K562 (cell line): ENCODE measurements around the gene SAP25. TPM values are rescaled to one million over a fixed set of nuclear protein-coding genes. Genes with fewer than 3 reads are reported as not detected.

Experiments
- BMI1 ChIP-seq: fragments of 150-350 bp; IDR thresholded peaks from 2 replicates; pipeline ENCODE4 v1.6.1; 2014; ENCODE audit warnings: low read length
- CBFA2T3 ChIP-seq: fragments of 450-650 bp; IDR thresholded peaks from 2 replicates; pipeline ENCODE4 v1.6.1; 2017
- FOXA1 ChIP-seq: fragments of 450-650 bp; IDR thresholded peaks from 2 replicates; pipeline ENCODE4 v1.6.1; 2016; ENCODE audit warnings: mild to moderate bottlenecking, borderline replicate concordance
- FOXK1 ChIP-seq: sonication (generic); formaldehyde crosslinking; IDR thresholded peaks from 2 replicates; pipeline ENCODE4 v1.8.0; 2022; ENCODE audit warnings: missing genetic modification reagents, mild to moderate bottlenecking, borderline replicate concordance
- HNRNPK ChIP-seq: fragments of 200-400 bp; formaldehyde crosslinking; IDR thresholded peaks from one replicate; pipeline ENCODE4 v1.6.1; 2018; ENCODE audit warnings: mild to moderate bottlenecking, low read depth, low read length; ENCODE audit not compliant: poor library complexity, severe bottlenecking
- HNRNPLL ChIP-seq: fragments of 200-400 bp; formaldehyde crosslinking; IDR thresholded peaks from 2 replicates; pipeline ENCODE4 v1.6.1; 2017; ENCODE audit warnings: low read length, low read depth, mild to moderate bottlenecking; ENCODE audit not compliant: poor library complexity, severe bottlenecking
- ILF3 ChIP-seq: fragments of 450-650 bp; IDR thresholded peaks from 2 replicates; pipeline ENCODE4 v1.6.1; 2018; ENCODE audit warnings: antibody characterized with exemption, mild to moderate bottlenecking, moderate library complexity, borderline replicate concordance
- MYC ChIP-seq, 2 experiments: fragments of 250-450 bp in 1 of 2; sonication (Bioruptor Pico) in 1 of 2; IDR thresholded peaks; 2 replicates each; pipeline versions ENCODE4 v1.5.1 to v1.6.1; 2012 to 2021; ENCODE audit warnings: low read depth in 2 of 2, borderline replicate concordance in 1 of 2, improper control_type of control experiment in 1 of 2, low read length in 1 of 2, mild to moderate bottlenecking in 1 of 2, moderate library complexity in 1 of 2
- NFXL1 ChIP-seq: fragments of 450-650 bp; formaldehyde crosslinking; IDR thresholded peaks from 2 replicates; pipeline ENCODE4 v1.4.0; 2021; ENCODE audit warnings: mild to moderate bottlenecking
- PCBP2 ChIP-seq: fragments of 200-400 bp; formaldehyde crosslinking; IDR thresholded peaks from 2 replicates; pipeline ENCODE4 v1.6.1; 2018; ENCODE audit warnings: low read length, low read depth, mild to moderate bottlenecking, moderate library complexity; ENCODE audit not compliant: poor library complexity, severe bottlenecking
- ZNF124 ChIP-seq: sonication (generic); formaldehyde crosslinking; IDR thresholded peaks from 2 replicates; pipeline ENCODE4 v1.8.1; 2022; ENCODE audit warnings: missing genetic modification reagents
- ZNF507 ChIP-seq: conservative IDR thresholded peaks from 2 replicates; pipeline ENCODE4 v1.6.1; 2017; ENCODE audit warnings: missing genetic modification characterization, missing compliant biosample characterization
- polyA plus RNA-seq, 8 experiments: library from polyadenylated mRNA; depleted of rRNA in 4 of 8; stranded (reverse) in 5 of 8; unstranded in 3 of 8; fragments of >200 nt; fragmentation: Nextera tagmentation in 2 of 8; fragmentation: Illumina TruSeq in 1 of 8; extraction: Ambion mirVana in 2 of 8; extraction: Trizol in 1 of 8; gene quantifications; 2 replicates each; pipeline versions ENCODE4 v1.2.1 to v1.2.3, GENCODE V29; 2011 to 2014; ENCODE audit warnings: inconsistent platforms in 1 of 8, missing spikeins in 1 of 8
- total RNA-seq, 7 experiments: library from RNA; depleted of rRNA in 6 of 7; stranded (reverse); fragments of >200 nt in 6 of 7; fragmentation: Illumina TruSeq in 2 of 7; extraction: Trizol in 2 of 7; gene quantifications; 2 replicates each; pipeline versions ENCODE4 v1.2.1 to v1.2.3, GENCODE V29; 2011 to 2021; ENCODE audit warnings: low replicate concordance in 1 of 7
- TF ChIP-seq, protein P1 (sequence below): fragments of 250-450 bp; sonication (Bioruptor Pico); IDR thresholded peaks from 2 replicates; pipeline ENCODE4 v1.5.0; 2021; ENCODE audit warnings: mild to moderate bottlenecking, moderate library complexity
- TF ChIP-seq, protein P2 (sequence below): fragments of 250-450 bp; sonication (Bioruptor Pico); IDR thresholded peaks from 2 replicates; pipeline ENCODE4 v1.5.1; 2021; ENCODE audit warnings: mild to moderate bottlenecking
- TF ChIP-seq, protein P3 (sequence below): IDR thresholded peaks from 3 replicates; pipeline ENCODE4 v1.6.1; 2011; ENCODE audit warnings: borderline replicate concordance, mild to moderate bottlenecking, moderate library complexity; ENCODE audit not compliant: insufficient read length; ENCODE audit errors: extremely low read depth
- TF ChIP-seq, protein P4 (sequence below), 2 experiments: fragments of 450-650 bp in 1 of 2; sonication (generic) in 1 of 2; formaldehyde crosslinking in 1 of 2; IDR thresholded peaks in 1 of 2; conservative IDR thresholded peaks in 1 of 2; 2 replicates each; pipeline versions ENCODE4 v1.6.1 to v1.8.1; 2016 to 2023; ENCODE audit warnings: mild to moderate bottlenecking in 2 of 2, moderate library complexity in 2 of 2, inconsistent platforms in 1 of 2, missing genetic modification reagents in 1 of 2

SAP25 gene
- total and polyA plus RNA-seq, 9 of the 15 experiments (the other 6 are each of a cell fraction or from before 2014, with no cell fraction given) = 0.13 to 5.3 (median 0.78) TPM; not detected in 1

DNA sequence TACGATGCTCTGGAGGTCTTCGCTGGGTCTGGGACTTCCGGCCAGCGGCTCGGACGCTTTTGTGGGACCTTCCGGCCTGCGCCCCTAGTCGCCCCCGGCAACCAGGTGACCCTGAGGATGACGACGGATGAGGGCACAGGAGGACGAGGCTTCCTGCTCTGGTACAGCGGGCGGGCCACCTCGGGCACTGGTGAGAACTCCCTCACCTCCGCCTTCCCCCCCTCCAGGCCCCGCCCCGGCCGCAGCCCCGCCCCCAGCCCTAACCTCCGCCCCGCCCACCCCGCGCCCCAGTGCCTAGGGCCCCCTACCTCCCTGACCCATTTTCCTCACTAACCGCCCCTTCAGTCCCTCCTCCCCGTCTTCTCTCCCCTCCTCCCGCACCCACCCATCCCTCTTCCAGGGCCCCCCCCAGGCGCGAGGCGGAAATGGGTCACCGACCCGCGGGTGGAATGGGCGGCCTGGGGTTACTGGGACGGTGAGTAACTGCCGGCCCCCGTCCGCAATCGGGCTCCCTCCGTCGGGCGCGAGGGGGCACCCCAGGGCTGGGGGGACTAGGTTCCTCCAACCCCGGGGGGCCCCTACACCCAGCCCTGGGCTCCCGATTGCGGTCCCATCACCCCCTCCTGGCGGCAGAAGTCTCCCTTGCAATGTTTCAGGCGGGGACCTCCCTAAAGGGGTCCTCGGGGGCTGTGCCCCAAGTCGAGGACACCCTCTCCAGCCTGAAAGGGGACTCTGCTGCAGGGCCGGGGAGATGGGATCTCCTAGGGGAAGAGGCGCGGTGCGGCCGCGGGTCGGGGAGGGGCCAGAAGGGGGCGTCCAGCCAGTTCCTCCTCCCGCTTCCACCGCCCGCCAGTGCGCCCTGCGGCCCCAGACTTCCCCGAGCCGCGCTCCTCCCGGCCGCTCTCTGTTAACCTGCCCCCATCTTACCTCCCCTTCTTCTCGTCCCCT, 30.6 kb upstream of the SAP25 start (continued):
- TF ChIP-seq, protein P1, sequence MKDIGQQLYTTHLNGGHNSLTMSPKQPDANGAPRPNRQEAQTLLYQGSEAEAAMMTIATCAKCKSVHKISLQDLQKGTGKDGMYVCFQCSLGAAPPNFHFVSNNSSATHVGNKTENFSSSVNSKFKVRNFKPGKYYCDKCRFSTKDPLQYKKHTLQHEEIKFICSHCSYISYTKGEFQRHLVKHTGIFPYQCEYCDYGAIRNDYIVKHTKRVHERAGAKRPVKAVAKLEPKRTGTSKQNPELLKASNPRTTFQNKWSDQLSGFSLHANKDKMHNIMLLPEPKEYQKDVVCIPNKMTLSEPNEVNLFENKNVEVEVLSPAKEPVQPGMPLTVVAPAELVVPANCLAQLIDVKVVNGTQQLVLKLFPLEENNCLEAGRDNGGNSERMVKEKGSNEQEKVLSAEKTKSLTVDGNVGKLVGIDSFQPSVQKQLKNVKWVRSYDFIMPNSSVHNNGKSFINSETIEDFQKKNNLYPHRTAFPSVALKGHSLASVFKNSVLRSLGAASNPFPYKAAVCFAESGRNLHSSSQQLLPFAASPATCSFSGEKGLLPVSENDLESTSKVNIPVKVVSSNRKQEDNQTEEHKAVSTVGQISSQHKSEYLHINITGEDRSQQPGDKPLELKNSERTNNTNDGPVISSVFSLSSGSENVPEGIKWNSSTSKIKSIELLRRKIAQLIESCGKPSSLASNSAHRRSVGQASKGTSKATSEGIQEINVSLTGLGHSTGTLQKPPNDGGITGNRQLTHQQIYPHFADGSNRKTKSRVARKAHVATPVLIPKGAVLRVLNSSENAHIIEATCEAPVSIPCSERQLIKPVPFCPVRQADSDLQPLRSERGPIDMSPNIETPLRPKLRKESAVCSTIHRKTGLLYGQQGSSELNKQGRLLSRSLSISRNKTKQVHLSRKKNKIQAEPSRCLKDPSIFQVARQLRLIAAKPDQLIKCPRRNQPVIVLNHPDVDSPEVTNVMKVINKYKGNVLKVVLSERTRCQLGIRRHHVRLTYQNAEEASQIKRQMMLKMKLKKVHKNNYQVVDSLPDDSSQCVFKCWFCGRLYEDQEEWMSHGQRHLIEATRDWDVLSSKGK = no peak
- TF ChIP-seq, protein P2, sequence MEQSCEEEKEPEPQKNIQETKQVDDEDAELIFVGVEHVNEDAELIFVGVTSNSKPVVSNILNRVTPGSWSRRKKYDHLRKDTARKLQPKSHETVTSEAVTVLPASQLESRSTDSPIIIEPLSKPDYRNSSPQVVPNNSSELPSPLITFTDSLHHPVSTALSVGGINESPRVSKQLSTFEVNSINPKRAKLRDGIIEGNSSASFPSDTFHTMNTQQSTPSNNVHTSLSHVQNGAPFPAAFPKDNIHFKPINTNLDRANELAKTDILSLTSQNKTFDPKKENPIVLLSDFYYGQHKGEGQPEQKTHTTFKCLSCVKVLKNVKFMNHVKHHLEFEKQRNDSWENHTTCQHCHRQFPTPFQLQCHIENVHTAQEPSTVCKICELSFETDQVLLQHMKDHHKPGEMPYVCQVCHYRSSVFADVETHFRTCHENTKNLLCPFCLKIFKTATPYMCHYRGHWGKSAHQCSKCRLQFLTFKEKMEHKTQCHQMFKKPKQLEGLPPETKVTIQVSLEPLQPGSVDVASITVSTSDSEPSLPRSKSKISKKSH (CRISPR knock-in tag) = no peak
- TF ChIP-seq, protein P3, sequence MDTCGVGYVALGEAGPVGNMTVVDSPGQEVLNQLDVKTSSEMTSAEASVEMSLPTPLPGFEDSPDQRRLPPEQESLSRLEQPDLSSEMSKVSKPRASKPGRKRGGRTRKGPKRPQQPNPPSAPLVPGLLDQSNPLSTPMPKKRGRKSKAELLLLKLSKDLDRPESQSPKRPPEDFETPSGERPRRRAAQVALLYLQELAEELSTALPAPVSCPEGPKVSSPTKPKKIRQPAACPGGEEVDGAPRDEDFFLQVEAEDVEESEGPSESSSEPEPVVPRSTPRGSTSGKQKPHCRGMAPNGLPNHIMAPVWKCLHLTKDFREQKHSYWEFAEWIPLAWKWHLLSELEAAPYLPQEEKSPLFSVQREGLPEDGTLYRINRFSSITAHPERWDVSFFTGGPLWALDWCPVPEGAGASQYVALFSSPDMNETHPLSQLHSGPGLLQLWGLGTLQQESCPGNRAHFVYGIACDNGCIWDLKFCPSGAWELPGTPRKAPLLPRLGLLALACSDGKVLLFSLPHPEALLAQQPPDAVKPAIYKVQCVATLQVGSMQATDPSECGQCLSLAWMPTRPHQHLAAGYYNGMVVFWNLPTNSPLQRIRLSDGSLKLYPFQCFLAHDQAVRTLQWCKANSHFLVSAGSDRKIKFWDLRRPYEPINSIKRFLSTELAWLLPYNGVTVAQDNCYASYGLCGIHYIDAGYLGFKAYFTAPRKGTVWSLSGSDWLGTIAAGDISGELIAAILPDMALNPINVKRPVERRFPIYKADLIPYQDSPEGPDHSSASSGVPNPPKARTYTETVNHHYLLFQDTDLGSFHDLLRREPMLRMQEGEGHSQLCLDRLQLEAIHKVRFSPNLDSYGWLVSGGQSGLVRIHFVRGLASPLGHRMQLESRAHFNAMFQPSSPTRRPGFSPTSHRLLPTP = no peak
- TF ChIP-seq FOXK1 (no peak), ZNF124 (CRISPR knock-in tag) (no peak), BMI1 (no peak), ILF3 (no peak; the same call in 1 of the 2 replicates), MYC (IDR thresholded peaks at IDR 0.05; ENCODE audit: low read depth, low read length) (peak; percentile 87), MYC (CRISPR knock-in tag; IDR thresholded peaks at IDR 0.05; ENCODE audit: borderline replicate concordance, low read depth) (peak; percentile 56; the same call in 1 of the 2 replicates), ZNF507 (tag) (no peak), CBFA2T3 (no peak), HNRNPK (no peak), NFXL1 (CRISPR knock-in tag) (no peak), HNRNPLL (peak; percentile 47), FOXA1 (no peak), PCBP2 (no peak)
- TF ChIP-seq, protein P4, sequence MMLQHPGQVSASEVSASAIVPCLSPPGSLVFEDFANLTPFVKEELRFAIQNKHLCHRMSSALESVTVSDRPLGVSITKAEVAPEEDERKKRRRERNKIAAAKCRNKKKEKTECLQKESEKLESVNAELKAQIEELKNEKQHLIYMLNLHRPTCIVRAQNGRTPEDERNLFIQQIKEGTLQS (IDR thresholded peaks at IDR 0.05) = no peak
- TF ChIP-seq, protein P4 (CRISPR knock-in tag; conservative IDR thresholded peaks at IDR 0.05) = no peak
